ENCODE measurements around the gene SYTL3. TPM values are rescaled to one million over a fixed set of nuclear protein-coding genes. Genes with fewer than 3 reads are reported as not detected.
A peak's percentile ranks its signal among the peaks of the same experiment; 100 is the strongest.

Gene SYTL3
- total RNA-seq, 1 experiment from 2014 or later, result 0.28 TPM

GRCh38 chr6:158707821-158708195 is 58.0 kb downstream of the SYTL3 start (continued):
- TF ChIP-seq PRDM15 (CRISPR knock-in tag; IDR thresholded peaks at IDR 0.05) (no peak), TEAD4 (CRISPR knock-in tag; IDR thresholded peaks at IDR 0.05) (no peak), NFYB (CRISPR knock-in tag; conservative IDR thresholded peaks at IDR 0.05; ENCODE audit: low read depth) (no peak), RELA (CRISPR knock-in tag; IDR thresholded peaks at IDR 0.05; ENCODE audit: borderline replicate concordance) (no peak), HMGA2 (CRISPR knock-in tag; IDR thresholded peaks at IDR 0.05) (no peak)
- TF ChIP-seq, protein P1, sequence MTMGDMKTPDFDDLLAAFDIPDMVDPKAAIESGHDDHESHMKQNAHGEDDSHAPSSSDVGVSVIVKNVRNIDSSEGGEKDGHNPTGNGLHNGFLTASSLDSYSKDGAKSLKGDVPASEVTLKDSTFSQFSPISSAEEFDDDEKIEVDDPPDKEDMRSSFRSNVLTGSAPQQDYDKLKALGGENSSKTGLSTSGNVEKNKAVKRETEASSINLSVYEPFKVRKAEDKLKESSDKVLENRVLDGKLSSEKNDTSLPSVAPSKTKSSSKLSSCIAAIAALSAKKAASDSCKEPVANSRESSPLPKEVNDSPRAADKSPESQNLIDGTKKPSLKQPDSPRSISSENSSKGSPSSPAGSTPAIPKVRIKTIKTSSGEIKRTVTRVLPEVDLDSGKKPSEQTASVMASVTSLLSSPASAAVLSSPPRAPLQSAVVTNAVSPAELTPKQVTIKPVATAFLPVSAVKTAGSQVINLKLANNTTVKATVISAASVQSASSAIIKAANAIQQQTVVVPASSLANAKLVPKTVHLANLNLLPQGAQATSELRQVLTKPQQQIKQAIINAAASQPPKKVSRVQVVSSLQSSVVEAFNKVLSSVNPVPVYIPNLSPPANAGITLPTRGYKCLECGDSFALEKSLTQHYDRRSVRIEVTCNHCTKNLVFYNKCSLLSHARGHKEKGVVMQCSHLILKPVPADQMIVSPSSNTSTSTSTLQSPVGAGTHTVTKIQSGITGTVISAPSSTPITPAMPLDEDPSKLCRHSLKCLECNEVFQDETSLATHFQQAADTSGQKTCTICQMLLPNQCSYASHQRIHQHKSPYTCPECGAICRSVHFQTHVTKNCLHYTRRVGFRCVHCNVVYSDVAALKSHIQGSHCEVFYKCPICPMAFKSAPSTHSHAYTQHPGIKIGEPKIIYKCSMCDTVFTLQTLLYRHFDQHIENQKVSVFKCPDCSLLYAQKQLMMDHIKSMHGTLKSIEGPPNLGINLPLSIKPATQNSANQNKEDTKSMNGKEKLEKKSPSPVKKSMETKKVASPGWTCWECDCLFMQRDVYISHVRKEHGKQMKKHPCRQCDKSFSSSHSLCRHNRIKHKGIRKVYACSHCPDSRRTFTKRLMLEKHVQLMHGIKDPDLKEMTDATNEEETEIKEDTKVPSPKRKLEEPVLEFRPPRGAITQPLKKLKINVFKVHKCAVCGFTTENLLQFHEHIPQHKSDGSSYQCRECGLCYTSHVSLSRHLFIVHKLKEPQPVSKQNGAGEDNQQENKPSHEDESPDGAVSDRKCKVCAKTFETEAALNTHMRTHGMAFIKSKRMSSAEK (CRISPR knock-in tag; IDR thresholded peaks at IDR 0.05; ENCODE audit: borderline replicate concordance), result no peak

DNA sequence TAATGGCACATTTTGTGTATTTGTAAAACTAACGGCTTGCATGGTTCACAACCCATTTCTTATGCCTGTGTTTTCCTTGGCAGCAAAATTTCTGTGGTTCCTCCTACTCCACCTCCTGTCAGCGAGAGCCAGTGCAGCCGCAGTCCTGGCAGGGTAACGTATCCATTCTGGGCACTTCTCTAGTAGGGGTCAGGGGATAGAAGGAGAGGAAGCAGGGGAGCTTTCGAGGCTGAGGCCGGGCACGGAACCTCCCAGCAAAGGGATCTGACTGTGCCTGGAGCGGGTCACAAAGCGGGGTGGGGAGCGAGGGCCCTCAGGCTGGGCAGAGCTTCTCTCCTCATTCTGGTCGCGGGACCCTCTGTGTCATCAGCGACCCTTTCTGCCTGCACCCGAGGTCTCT is 58.4 kb downstream of the SYTL3 start:
- H3K27me3 Mint-ChIP-seq (ENCODE audit: low read depth), result peaks cover 2% of the 10 kb centered on the region; the same call in 1 of the 2 replicates
- peaks cover 14% of the 10 kb centered on the region for H3K4me1 Mint-ChIP-seq

GRCh38 chr6:158709809-158710208 is 60.0 kb downstream of the SYTL3 start:
- H3K27ac Mint-ChIP-seq, result no peak overlapping the region
- H3K9me3 Mint-ChIP-seq, result no peaks in the 10 kb centered on the region
- no peak for TF ChIP-seq GABPB1 (CRISPR knock-in tag; IDR thresholded peaks at IDR 0.05)
- no peak for TF ChIP-seq TEAD1 (CRISPR knock-in tag; IDR thresholded peaks at IDR 0.05)
- TF ChIP-seq NR1H2 (CRISPR knock-in tag; IDR thresholded peaks at IDR 0.05), result no peak
- TF ChIP-seq, protein P2, sequence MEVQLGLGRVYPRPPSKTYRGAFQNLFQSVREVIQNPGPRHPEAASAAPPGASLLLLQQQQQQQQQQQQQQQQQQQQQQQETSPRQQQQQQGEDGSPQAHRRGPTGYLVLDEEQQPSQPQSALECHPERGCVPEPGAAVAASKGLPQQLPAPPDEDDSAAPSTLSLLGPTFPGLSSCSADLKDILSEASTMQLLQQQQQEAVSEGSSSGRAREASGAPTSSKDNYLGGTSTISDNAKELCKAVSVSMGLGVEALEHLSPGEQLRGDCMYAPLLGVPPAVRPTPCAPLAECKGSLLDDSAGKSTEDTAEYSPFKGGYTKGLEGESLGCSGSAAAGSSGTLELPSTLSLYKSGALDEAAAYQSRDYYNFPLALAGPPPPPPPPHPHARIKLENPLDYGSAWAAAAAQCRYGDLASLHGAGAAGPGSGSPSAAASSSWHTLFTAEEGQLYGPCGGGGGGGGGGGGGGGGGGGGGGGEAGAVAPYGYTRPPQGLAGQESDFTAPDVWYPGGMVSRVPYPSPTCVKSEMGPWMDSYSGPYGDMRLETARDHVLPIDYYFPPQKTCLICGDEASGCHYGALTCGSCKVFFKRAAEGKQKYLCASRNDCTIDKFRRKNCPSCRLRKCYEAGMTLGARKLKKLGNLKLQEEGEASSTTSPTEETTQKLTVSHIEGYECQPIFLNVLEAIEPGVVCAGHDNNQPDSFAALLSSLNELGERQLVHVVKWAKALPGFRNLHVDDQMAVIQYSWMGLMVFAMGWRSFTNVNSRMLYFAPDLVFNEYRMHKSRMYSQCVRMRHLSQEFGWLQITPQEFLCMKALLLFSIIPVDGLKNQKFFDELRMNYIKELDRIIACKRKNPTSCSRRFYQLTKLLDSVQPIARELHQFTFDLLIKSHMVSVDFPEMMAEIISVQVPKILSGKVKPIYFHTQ (CRISPR knock-in tag; IDR thresholded peaks at IDR 0.05), result no peak
- no peak for TF ChIP-seq FOXJ3 (CRISPR knock-in tag; IDR thresholded peaks at IDR 0.05; ENCODE audit: borderline replicate concordance)
- no peak for TF ChIP-seq ZNF263 (CRISPR knock-in tag; IDR thresholded peaks at IDR 0.05; ENCODE audit: low read depth)
- no peak for TF ChIP-seq SMAD4 (CRISPR knock-in tag; IDR thresholded peaks at IDR 0.05)
- TF ChIP-seq, protein P3, sequence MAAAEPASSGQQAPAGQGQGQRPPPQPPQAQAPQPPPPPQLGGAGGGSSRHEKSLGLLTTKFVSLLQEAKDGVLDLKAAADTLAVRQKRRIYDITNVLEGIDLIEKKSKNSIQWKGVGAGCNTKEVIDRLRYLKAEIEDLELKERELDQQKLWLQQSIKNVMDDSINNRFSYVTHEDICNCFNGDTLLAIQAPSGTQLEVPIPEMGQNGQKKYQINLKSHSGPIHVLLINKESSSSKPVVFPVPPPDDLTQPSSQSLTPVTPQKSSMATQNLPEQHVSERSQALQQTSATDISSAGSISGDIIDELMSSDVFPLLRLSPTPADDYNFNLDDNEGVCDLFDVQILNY (CRISPR knock-in tag; IDR thresholded peaks at IDR 0.05), result no peak
- no peak for TF ChIP-seq SP1 (CRISPR knock-in tag; conservative IDR thresholded peaks at IDR 0.05)
- TF ChIP-seq ESRRA (CRISPR knock-in tag; IDR thresholded peaks at IDR 0.05; ENCODE audit: borderline replicate concordance), result no peak
- H3K27me3 Mint-ChIP-seq (ENCODE audit: low read depth), result peaks cover 2% of the 10 kb centered on the region; the same call in 1 of the 2 replicates
- POLR2A ChIA-PET, result no interaction called here
- no peaks in the 10 kb centered on the region for H3K36me3 Mint-ChIP-seq
- CTCF ChIA-PET, result no interaction called here
- H3K4me3 Mint-ChIP-seq, result no peak overlapping the region
- DNase-seq (ENCODE audit: low spot score) (no peak), ATAC-seq (no peak)
- peaks cover 14% of the 10 kb centered on the region for H3K4me1 Mint-ChIP-seq

More for the DNA sequence above, 58.4 kb downstream of the SYTL3 start:
- ATAC-seq (0 out of 2 replicates have a peak, but pooled peaks have one; percentile 5), DNase-seq (ENCODE audit: low spot score) (no peak)
- no peaks in the 10 kb centered on the region for H3K9me3 Mint-ChIP-seq
- no peak overlapping the region for H3K27ac Mint-ChIP-seq
- TF ChIP-seq NR1H2 (CRISPR knock-in tag; IDR thresholded peaks at IDR 0.05) (no peak), JUN (CRISPR knock-in tag; IDR thresholded peaks at IDR 0.05) (no peak), GRHL2 (CRISPR knock-in tag; IDR thresholded peaks at IDR 0.05; ENCODE audit: insufficient replicate concordance, severe bottlenecking) (no peak), GTF2I (CRISPR knock-in tag; conservative IDR thresholded peaks at IDR 0.05) (no peak), CBFB (CRISPR knock-in tag; IDR thresholded peaks at IDR 0.05; ENCODE audit: low read depth) (no peak), USF2 (CRISPR knock-in tag; IDR thresholded peaks at IDR 0.05) (no peak)
- TF ChIP-seq, protein P3 (CRISPR knock-in tag; IDR thresholded peaks at IDR 0.05), result no peak
- POLR2A ChIA-PET, result no interaction called here
- CTCF ChIA-PET, result interaction anchor here (0.6 to 3.1 kb wide), 6 partner anchors 10 to 494 kb away, joined by 3 to 22 read pairs (median 3); no protein-coding TSS in a partner anchor
- H3K36me3 Mint-ChIP-seq, result no peaks in the 10 kb centered on the region
- H3K4me3 Mint-ChIP-seq, result no peak overlapping the region

All from WTC11 (cell line).